ENCODE data around the gene RANBP1.

DNA sequence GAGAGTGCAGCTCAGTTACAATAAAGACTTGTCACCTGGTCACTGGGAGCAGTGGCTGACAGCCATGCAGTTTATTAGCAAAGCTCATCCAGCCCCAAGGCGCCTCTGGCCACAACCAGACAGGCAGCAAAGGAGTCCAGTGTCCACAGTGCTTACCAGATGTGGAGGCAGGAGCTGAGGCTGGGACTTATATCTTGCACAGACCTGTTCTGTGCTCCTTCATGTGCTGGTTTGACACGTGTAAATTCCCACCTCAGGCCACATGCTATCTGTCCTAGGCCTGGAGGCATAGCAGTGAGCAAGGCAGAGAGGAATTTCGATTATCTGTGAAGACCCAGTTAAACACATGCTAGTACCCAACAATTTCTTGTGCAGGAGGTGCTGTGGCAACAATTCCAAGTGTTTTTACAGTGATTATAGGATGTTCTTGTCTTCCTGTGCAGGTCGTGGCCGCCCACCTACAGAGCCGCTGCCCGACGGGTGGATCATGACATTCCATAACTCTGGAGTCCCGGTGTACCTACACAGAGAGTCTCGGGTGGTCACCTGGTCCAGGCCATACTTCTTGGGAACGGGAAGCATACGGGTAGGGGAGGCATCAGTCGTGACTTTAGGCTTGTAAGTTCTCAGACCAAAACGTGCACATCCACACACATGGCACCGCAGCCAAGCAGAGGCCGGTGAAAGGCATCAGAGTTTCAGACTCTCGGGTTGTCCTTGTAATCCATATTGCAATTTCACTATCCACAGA lies 26.5 kb upstream of the RANBP1 start:
- TF ChIP-seq ZNF121 (CRISPR knock-in tag; IDR thresholded peaks at IDR 0.05) (no peak), THYN1 (CRISPR knock-in tag; IDR thresholded peaks at IDR 0.05; ENCODE audit: borderline replicate concordance, low read depth) (no peak), ZNF720 (CRISPR knock-in tag; IDR thresholded peaks at IDR 0.05) (no peak), ZNF792 (CRISPR knock-in tag; IDR thresholded peaks at IDR 0.05) (no peak), ZNF274 (CRISPR knock-in tag; IDR thresholded peaks at IDR 0.05) (no peak), ZNF816 (CRISPR knock-in tag; IDR thresholded peaks at IDR 0.05; ENCODE audit: borderline replicate concordance) (no peak), GPBP1L1 (CRISPR knock-in tag; IDR thresholded peaks at IDR 0.05) (no peak), STAT6 (CRISPR knock-in tag; IDR thresholded peaks at IDR 0.05; ENCODE audit: borderline replicate concordance) (no peak), YY1 (IDR thresholded peaks at IDR 0.05; ENCODE audit: insufficient read depth, insufficient replicate concordance, low read depth, low read length) (no peak), ETV5 (CRISPR knock-in tag; IDR thresholded peaks at IDR 0.05; ENCODE audit: borderline replicate concordance) (no peak), BCL6 (CRISPR knock-in tag; IDR thresholded peaks at IDR 0.05) (no peak), DNMT1 (CRISPR knock-in tag; IDR thresholded peaks at IDR 0.05) (no peak), EZH2 (conservative IDR thresholded peaks at IDR 0.05; ENCODE audit: low read depth, low read length) (no peak), FOXK1 (CRISPR knock-in tag; IDR thresholded peaks at IDR 0.05; ENCODE audit: borderline replicate concordance, low read depth) (no peak)
